T-helper 2 cell treated with Interferon-gamma antibody and Interleukin-4, amounts not matched to agents 5 μg/mL and 100 μg/mL, for 36 hours (primary cell): ENCODE data around the gene SLC35F2.
"Not testable (repeated sequence)": the region's sequence is repeated elsewhere in the genome, so short reads cannot be mapped to it uniquely, and the experiment has no call there.

Experiments
- DNase-seq: peaks from one replicate; pipeline ENCODE4 v3.0.0; 2021; ENCODE audit warnings: low spot score
- H3K27ac Mint-ChIP-seq: one replicate; pipeline ENCODE4 v1.8.0; 2021; ENCODE audit warnings: mild to moderate bottlenecking, mixed read lengths
- H3K27me3 Mint-ChIP-seq: one replicate; pipeline ENCODE4 v1.8.0; 2021; ENCODE audit warnings: low read depth, mixed read lengths
- H3K36me3 Mint-ChIP-seq: one replicate; pipeline ENCODE4 v1.8.0; 2021; ENCODE audit warnings: low read depth, mixed read lengths
- H3K4me1 Mint-ChIP-seq: one replicate; pipeline ENCODE4 v1.8.0; 2021; ENCODE audit warnings: low read depth, mixed read lengths
- H3K4me3 Mint-ChIP-seq: one replicate; pipeline ENCODE4 v1.8.0; 2022; ENCODE audit warnings: mild to moderate bottlenecking, moderate library complexity, mixed read lengths
- H3K9me3 Mint-ChIP-seq: one replicate; pipeline ENCODE4 v1.8.0; 2021; ENCODE audit warnings: mixed read lengths

Gene SLC35F2

DNA sequence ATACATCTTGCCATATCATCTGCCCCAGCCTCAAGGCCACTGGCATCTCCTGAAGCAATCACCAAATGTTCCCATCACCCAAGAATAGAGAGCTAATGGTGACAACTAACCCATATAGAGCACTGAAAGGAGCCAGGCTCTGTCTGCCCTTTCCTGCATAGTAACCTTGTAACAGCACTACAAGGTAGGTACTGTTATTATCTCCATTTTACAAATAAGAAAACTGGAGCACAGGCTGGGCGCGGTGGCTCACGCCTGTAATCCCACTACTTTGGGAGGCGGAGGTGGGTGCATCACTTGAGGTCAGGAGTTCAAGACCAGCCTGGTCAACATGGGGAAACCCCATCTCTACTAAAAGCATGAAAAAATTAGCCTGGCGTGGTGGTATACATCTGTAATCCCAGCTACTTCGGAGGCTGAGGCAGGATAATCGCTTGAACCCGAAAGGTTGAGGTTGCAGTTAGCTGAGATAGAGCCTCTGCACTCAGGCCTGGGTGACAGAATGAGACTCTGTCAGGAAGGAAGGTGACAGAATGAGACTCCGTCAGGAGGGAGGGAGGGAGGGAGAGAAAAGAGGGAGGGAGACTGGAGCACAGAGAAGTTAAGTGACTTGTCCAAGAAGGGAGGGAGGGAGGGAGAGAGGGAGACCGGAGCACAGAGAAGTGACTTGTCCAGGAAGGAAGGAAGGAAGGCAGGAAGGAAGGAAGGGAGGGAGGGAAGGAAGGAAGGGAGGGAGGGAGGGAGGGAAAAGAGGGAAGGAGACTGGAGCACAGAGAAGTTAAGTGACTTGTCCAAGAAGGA, 2.2 kb downstream of the SLC35F2 start:
- no peak overlapping the region for H3K27ac Mint-ChIP-seq
- no peaks in the 10 kb centered on the region for H3K9me3 Mint-ChIP-seq
- no peaks in the 10 kb centered on the region for H3K36me3 Mint-ChIP-seq
- H3K4me3 Mint-ChIP-seq: peak overlapping the region; percentile 15
- peaks cover 4% of the 10 kb centered on the region for H3K27me3 Mint-ChIP-seq
- H3K4me1 Mint-ChIP-seq: peaks cover 19% of the 10 kb centered on the region
- no peak for DNase-seq

DNA sequence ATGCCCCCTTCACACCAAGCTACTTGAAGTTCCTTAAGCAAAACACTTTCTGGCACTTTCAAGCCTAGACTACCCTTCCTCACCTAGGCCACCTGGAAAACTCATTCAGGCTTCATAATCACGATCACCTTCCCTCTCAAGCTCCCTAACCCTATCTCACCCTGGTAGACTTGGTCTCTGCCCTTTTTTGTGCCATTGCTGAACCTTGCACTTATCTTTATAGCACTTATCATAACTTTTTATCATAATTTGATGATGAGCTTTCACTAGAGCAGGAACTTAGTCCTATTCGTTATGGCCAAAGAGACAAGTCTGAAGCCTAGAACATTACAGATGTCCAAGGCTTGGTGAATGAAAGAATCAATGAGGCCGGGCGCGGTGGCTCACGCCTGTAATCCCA, 5.5 kb downstream of the SLC35F2 start:
- peaks cover 8% of the 10 kb centered on the region for H3K4me1 Mint-ChIP-seq
- H3K9me3 Mint-ChIP-seq: no peaks in the 10 kb centered on the region
- no peak overlapping the region for H3K27ac Mint-ChIP-seq
- no peak for DNase-seq
- peaks cover 2% of the 10 kb centered on the region for H3K27me3 Mint-ChIP-seq
- no peak overlapping the region for H3K4me3 Mint-ChIP-seq
- no peaks in the 10 kb centered on the region for H3K36me3 Mint-ChIP-seq

DNA sequence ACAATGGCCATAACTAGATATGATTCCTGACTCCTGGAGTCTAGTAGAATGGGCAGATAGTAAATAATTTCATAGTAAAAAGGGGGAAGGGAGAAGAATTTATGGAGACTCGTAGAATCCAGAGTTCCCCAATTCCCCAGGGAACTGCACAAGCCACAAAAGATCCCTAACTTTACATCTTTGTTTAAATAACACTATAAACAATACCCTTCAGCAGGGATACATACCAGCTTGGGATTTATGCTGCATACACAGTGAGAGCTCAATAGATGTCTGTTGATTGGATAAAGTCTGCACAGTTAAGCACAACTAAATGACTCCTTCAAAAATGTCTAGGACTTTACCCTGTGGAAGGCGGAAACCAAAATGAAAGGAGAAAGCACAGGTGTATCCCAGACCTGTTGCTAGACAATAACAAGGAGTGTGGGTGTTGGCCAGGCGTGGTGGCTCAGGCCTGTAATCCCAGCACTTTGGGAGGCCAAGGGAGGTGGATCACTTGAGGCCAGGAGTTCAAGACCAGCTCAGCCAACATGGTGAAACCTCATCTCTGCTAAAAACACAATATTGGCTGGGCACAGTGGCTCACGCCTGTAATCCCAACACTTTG, 6.8 kb downstream of the SLC35F2 start:
- Mint-ChIP-seq H3K4me1 (peaks cover 3% of the 10 kb centered on the region), H3K27ac (no peak overlapping the region), H3K9me3 (no peaks in the 10 kb centered on the region), H3K27me3 (no peaks in the 10 kb centered on the region), H3K4me3 (no peak overlapping the region), H3K36me3 (no peaks in the 10 kb centered on the region)
- no peak for DNase-seq

DNA sequence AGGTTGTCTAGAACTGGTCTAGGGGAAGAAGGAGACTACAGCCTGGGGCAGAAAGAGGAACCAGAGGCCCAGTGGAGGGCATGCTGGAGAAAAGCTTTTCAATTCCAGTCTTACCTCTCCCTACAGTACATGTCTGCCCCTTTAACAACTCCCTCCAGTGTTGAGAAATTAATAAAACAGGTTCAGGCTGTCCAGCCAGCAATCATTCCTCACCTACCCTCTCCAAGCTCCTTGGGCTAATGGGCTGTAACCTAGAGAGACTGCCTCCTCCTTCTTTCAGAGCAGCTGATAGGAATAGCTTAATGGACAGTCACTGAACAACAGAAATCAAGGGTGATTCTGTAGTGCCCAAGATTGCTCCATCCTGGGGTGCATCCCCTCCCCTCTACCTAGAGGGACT, 8.8 kb downstream of the SLC35F2 start:
- Mint-ChIP-seq H3K36me3 (no peaks in the 10 kb centered on the region), H3K27ac (no peak overlapping the region), H3K9me3 (no peaks in the 10 kb centered on the region)

DNA sequence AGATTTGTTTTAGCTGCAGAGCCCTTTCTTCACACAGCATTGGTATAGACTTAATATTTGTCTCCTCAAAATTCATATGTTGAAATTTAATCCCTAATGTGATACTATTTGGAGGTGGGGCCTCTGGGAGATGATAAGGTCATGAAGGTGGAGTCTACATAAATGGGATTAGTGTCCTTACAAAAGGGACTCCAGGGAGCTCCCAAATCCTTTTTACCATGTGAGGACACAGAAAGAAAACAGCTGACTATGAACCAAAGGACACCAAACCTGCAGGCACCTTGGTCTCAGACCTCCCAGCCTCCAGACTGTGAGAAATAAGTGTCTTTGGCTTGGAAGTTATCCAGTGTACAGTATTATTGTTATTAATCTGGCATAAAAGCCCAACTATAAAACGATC, 10.2 kb downstream of the SLC35F2 start:
- H3K4me1 Mint-ChIP-seq: peaks cover 3% of the 10 kb centered on the region
- no peaks in the 10 kb centered on the region for H3K27me3 Mint-ChIP-seq
- H3K27ac Mint-ChIP-seq: no peak overlapping the region
- no peak overlapping the region for H3K4me3 Mint-ChIP-seq
- H3K36me3 Mint-ChIP-seq: no peaks in the 10 kb centered on the region
- no peak for DNase-seq
- no peaks in the 10 kb centered on the region for H3K9me3 Mint-ChIP-seq

More for the DNA sequence above, 8.8 kb downstream of the SLC35F2 start:
- Mint-ChIP-seq H3K4me1 (peaks cover 3% of the 10 kb centered on the region), H3K27me3 (no peaks in the 10 kb centered on the region), H3K4me3 (no peak overlapping the region)
- DNase-seq: no peak

DNA sequence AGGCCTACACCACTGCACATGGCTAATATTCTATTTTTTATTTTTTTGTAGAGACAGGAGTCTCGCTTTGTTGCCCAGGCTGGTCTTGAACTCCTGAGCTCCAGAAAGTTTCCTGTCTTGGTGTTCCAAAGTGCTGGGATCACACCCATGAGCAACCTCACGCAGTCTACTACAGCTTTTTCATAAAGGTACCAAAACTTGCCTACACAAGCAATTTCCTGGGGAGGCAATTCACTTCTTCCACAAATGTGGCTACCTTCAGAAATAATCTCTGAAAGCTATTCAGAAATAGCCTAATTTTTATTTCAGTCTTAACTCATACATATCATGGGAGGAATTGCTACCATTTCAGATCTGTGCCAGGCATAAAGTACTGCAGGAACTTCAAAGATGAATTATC, 11.4 kb downstream of the SLC35F2 start:
- no peak for DNase-seq
- H3K4me3 Mint-ChIP-seq: no peak overlapping the region
- no peaks in the 10 kb centered on the region for H3K9me3 Mint-ChIP-seq
- no peaks in the 10 kb centered on the region for H3K36me3 Mint-ChIP-seq
- no peaks in the 10 kb centered on the region for H3K27me3 Mint-ChIP-seq
- H3K4me1 Mint-ChIP-seq: peaks cover 7% of the 10 kb centered on the region
- no peak overlapping the region for H3K27ac Mint-ChIP-seq

DNA sequence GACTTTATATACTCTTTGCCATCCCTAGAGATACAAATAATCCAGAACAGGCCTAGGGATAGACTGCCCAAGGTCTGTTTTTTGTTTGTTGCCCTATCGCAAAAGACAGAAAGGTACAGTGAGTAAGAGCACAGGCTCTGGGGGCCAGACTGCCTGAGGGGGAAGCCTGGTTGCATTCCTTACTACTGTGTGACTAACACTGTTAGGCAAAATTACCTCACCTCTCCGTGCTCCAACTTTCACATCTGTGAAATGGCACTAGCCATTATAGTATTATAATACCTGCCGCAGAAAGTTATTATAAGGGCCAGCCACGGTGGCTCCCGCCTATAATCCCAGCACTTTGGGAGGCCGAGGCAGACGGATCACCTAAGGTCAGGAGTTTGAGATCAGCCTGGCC, 14.5 kb downstream of the SLC35F2 start:
- H3K9me3 Mint-ChIP-seq: no peaks in the 10 kb centered on the region
- no peak overlapping the region for H3K27ac Mint-ChIP-seq
- H3K36me3 Mint-ChIP-seq: no peaks in the 10 kb centered on the region
- no peak for DNase-seq
- H3K27me3 Mint-ChIP-seq: no peaks in the 10 kb centered on the region
- H3K4me3 Mint-ChIP-seq: no peak overlapping the region
- H3K4me1 Mint-ChIP-seq: peaks cover 20% of the 10 kb centered on the region

DNA sequence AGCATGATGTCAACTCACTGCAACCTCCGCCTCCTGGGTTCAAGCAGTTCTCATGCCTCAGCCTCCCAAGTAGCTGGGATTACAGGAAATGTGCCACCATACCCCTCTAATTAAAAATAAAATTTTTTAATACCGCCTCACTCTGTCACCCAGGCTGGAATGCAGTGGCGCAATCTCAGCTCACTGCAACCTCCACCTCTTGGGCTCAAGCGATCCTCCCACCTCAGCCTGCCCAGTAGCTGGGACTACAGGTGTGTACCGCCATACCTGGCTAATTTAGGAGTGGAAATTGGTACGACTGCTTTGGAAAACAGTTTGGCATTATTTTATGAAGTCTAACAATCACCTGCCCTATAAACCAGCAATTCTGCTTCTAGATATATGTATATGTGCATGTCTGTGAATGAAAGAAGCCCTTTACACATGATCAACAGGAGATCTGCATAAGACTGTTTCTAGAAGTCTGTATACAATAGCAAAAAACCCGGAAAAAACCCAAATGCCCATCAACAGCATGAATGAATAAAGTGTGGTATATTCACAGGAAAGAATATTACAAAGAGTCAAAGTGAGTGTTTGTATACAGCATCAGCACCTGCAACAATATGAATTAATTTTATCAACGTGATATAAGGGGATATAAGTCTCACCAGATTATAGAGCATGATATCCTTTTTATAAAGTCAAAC, 16.0 kb downstream of the SLC35F2 start:
- no peaks in the 10 kb centered on the region for H3K36me3 Mint-ChIP-seq
- no peak overlapping the region for H3K27ac Mint-ChIP-seq
- no peaks in the 10 kb centered on the region for H3K27me3 Mint-ChIP-seq
- H3K4me1 Mint-ChIP-seq: peaks cover 19% of the 10 kb centered on the region
- H3K4me3 Mint-ChIP-seq: no peak overlapping the region
- no peaks in the 10 kb centered on the region for H3K9me3 Mint-ChIP-seq
- DNase-seq: no peak

DNA sequence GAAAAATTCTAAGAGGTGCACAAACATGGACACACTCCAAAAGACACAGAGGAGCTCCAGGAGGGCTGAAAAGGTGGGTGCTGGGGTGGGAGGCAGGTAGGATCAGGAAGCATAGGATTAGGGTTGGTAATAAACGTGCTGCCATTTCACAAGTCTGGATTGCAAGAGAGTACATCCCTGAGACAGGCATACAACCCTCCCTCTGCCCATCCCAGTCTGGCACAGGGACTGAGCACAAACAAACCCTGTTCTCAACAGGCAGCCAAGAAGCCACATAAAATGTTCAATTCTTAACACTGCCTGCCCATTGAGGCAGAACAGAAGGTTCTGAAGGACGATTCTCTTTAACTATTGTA, 18.5 kb downstream of the SLC35F2 start:
- no peaks in the 10 kb centered on the region for H3K27me3 Mint-ChIP-seq
- DNase-seq: no peak
- no peaks in the 10 kb centered on the region for H3K9me3 Mint-ChIP-seq
- H3K27ac Mint-ChIP-seq: peak overlapping the region; percentile 87
- peaks cover 21% of the 10 kb centered on the region for H3K4me1 Mint-ChIP-seq
- no peaks in the 10 kb centered on the region for H3K36me3 Mint-ChIP-seq
- H3K4me3 Mint-ChIP-seq: peak overlapping the region; percentile 66

DNA sequence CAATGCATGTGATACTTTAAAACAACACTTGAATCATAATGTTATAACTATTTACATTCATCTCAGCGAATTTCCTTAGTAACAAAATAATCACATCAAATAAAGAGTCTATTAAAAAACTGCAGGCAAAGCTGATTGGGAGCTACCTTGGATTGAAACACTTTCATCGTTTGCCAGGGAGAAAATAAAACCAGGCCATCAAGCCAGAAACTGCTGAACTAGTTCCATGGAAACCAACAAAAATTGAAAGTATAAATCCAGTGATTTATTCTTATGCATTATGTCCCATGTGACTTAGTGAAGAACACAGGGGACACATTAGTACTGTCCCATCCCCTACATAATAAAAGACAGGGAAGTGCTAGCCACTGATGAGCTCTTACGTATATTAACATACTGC, 21.7 kb downstream of the SLC35F2 start:
- no peaks in the 10 kb centered on the region for H3K9me3 Mint-ChIP-seq
- no peak overlapping the region for H3K27ac Mint-ChIP-seq
- H3K4me1 Mint-ChIP-seq: peaks cover 20% of the 10 kb centered on the region
- H3K36me3 Mint-ChIP-seq: no peaks in the 10 kb centered on the region
- H3K4me3 Mint-ChIP-seq: no peak overlapping the region
- H3K27me3 Mint-ChIP-seq: no peaks in the 10 kb centered on the region
- DNase-seq: no peak

DNA sequence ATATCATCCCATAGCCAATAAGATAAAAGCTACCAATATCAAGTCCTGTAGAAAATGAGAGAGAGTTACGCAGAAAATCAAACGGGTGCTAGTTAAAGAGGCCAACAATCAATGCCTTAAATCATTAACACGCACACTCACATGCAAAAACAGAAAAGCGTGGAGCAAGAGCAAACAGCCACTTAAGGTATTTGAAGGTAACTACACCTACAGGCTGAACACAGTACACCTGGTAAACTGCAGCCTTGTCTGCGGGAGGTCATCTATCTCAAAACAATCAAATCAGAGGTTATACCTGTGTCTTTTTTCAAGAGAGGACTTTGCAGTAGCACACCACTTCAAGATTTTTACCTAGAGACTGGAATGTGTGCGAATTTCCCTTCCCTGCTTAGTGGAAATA, 23.6 kb downstream of the SLC35F2 start:
- peaks cover 10% of the 10 kb centered on the region for H3K4me1 Mint-ChIP-seq
- H3K9me3 Mint-ChIP-seq: no peaks in the 10 kb centered on the region
- H3K36me3 Mint-ChIP-seq: no peaks in the 10 kb centered on the region
- DNase-seq: no peak
- H3K4me3 Mint-ChIP-seq: no peak overlapping the region
- H3K27me3 Mint-ChIP-seq: no peaks in the 10 kb centered on the region
- H3K27ac Mint-ChIP-seq: no peak overlapping the region

DNA sequence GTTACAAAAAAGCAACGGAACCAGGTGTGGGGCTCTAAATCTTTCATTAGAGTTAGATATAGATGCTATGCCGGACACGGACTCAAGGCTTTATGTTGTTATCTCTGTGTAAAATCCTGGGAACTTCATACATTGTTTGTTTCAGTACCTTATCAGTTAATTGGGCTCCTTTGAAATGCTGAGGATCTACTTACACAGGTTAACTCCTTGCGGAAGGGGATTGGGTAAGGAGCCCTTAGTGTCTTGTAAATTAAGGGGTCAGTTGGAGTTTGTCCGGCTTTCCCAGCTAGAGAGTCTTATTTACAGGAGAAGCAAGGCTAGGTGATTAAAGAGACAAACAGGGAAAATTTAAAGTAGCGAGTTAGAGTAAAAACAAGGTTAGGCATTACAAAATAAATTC, 24.7 kb downstream of the SLC35F2 start:
- not testable (repeated sequence) for H3K27ac Mint-ChIP-seq, DNase-seq, H3K4me3 Mint-ChIP-seq, H3K36me3 Mint-ChIP-seq, H3K4me1 Mint-ChIP-seq, H3K9me3 Mint-ChIP-seq, H3K27me3 Mint-ChIP-seq

DNA sequence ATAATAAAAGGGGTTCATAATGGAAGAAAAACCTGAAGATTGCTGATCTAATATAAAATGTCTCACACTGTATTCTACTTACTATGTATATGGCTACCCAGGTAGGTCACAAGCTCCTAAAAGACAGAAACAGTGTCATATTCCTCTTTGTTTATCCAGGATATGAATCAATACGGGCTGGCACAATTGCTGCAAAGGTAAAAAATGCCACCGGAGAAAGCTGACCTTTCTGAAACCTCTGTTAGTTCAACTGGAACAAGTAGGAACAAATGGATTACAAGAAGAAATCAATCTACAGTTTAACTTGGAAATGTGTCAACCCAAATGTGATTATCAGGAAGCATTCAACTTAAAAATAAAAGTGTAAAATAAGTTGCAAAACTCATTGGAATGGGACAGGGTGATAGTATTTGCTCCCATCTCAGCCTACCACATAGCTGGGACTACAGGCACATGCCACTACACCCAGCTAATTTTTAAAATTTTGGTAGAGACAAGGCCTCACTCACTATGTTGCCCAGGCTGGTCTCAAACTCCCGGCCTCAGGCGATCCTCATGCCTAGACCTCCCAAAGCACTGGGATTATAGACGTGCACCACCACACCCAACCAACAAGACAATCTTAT, 27.6 kb downstream of the SLC35F2 start:
- no peaks in the 10 kb centered on the region for H3K9me3 Mint-ChIP-seq
- H3K27ac Mint-ChIP-seq: no peak overlapping the region
- H3K36me3 Mint-ChIP-seq: no peaks in the 10 kb centered on the region
- no peak for DNase-seq
- no peak overlapping the region for H3K4me3 Mint-ChIP-seq
- H3K27me3 Mint-ChIP-seq: no peaks in the 10 kb centered on the region
- H3K4me1 Mint-ChIP-seq: peaks cover 3% of the 10 kb centered on the region

DNA sequence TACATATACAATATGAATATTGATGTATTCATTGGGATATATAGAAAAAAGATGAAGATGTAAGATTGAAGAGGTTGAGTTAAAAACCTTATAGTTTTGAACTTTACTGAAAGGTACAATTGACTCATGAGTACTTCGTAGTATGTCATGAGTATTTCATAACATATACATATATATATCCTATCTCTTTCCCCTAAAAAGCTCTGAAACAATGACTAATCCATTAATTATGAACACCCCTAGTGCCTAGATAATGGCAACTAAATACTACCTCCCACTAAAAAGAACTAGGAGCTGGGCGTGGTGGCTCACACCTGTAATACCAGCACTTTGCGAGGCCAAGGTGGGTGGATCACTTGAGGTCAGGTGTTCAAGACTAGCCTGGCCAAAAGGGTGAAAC, 31.5 kb downstream of the SLC35F2 start:
- no peaks in the 10 kb centered on the region for H3K36me3 Mint-ChIP-seq
- peaks cover 1% of the 10 kb centered on the region for H3K4me1 Mint-ChIP-seq
- no peak overlapping the region for H3K4me3 Mint-ChIP-seq
- no peaks in the 10 kb centered on the region for H3K27me3 Mint-ChIP-seq
- H3K27ac Mint-ChIP-seq: no peak overlapping the region
- DNase-seq: no peak
- H3K9me3 Mint-ChIP-seq: no peaks in the 10 kb centered on the region
